Colonic mucosa (tissue), 4 donors: Measurements from ENCODE around the gene UCP2. TPM values are rescaled to one million over a fixed set of nuclear protein-coding genes. Genes with fewer than 3 reads are reported as not detected.

Experiments
- DNase-seq: peaks from one replicate; pipeline ENCODE4 v3.0.0-alpha.2; 2020
- H3K27ac ChIP-seq: fragments of 200-600 bp; one replicate; pipeline ENCODE4 v1.8.0; 2021
- H3K27me3 ChIP-seq: fragments of 200-600 bp; one replicate; pipeline ENCODE4 v1.8.0; 2021
- H3K36me3 ChIP-seq: fragments of 200-600 bp; one replicate; pipeline ENCODE4 v1.8.0; 2021
- H3K4me1 ChIP-seq: fragments of 200-600 bp; one replicate; pipeline ENCODE4 v1.8.0; 2021; ENCODE audit warnings: mild to moderate bottlenecking
- H3K4me3 ChIP-seq: fragments of 200-600 bp; one replicate; pipeline ENCODE4 v1.8.0; 2021
- H3K9ac ChIP-seq, 2 donors: one replicate each; pipeline ENCODE4 v1.7.0; 2013; ENCODE audit warnings: control low read depth in 2 of 2, low read depth in 2 of 2, low read length in 2 of 2
- H3K9me3 ChIP-seq: fragments of 200-600 bp; one replicate; pipeline ENCODE4 v1.8.0; 2021
- intact Hi-C: fragments of 100-400 bp; cut with DNase I; formaldehyde crosslinking; loops from one replicate; pipeline ENCODE4 v1.14.1; 2022
- total RNA-seq, 2 donors: library from RNA; stranded (reverse); fragmentation: NEBNext Ultra II Directional in 1 of 2; extraction: Animal tissue kit (Norgen Biotek cat#: 25700) in 1 of 2; gene quantifications; one replicate each; pipeline ENCODE4 v1.2.1, GENCODE V29; 2021
- TF ChIP-seq, protein P1 (sequence below): fragments of 200-600 bp; IDR thresholded peaks from one replicate; pipeline ENCODE4 v1.8.0; 2022; ENCODE audit warnings: antibody characterized with exemption, mild to moderate bottlenecking
- donor health status: healthy.
- donor health status: DM: no; HTN: no; CAD: no.
- donor health status: DM: no; HTN: no; CAD: no.

UCP2 gene
- total RNA-seq, 2 donors from 2014 or later, result 43.0 to 64.0 TPM

GRCh38 chr11:73983741-73984538 lies 1.3 kb upstream of the UCP2 start:
- H3K36me3 ChIP-seq, result no peaks in the 10 kb centered on the region
- peak overlapping the region; percentile 53 for H3K4me3 ChIP-seq
- peaks cover 7% of the 10 kb centered on the region for H3K4me1 ChIP-seq
- H3K27me3 ChIP-seq, result no peaks in the 10 kb centered on the region
- no peak for DNase-seq
- peak overlapping the region; percentile 82 for H3K27ac ChIP-seq
- TF ChIP-seq, protein P1, sequence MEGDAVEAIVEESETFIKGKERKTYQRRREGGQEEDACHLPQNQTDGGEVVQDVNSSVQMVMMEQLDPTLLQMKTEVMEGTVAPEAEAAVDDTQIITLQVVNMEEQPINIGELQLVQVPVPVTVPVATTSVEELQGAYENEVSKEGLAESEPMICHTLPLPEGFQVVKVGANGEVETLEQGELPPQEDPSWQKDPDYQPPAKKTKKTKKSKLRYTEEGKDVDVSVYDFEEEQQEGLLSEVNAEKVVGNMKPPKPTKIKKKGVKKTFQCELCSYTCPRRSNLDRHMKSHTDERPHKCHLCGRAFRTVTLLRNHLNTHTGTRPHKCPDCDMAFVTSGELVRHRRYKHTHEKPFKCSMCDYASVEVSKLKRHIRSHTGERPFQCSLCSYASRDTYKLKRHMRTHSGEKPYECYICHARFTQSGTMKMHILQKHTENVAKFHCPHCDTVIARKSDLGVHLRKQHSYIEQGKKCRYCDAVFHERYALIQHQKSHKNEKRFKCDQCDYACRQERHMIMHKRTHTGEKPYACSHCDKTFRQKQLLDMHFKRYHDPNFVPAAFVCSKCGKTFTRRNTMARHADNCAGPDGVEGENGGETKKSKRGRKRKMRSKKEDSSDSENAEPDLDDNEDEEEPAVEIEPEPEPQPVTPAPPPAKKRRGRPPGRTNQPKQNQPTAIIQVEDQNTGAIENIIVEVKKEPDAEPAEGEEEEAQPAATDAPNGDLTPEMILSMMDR, result no peak
- H3K9me3 ChIP-seq, result no peaks in the 10 kb centered on the region
- intact Hi-C loops, result no loop called here
- peak overlapping the region; percentile 65 to 74 for H3K9ac ChIP-seq

GRCh38 chr11:73982990-73983740 lies 522 bp upstream of the UCP2 start:
- peak overlapping the region; percentile 74 for H3K9ac ChIP-seq
- H3K9me3 ChIP-seq, result no peaks in the 10 kb centered on the region
- peak overlapping the region; percentile 53 for H3K4me3 ChIP-seq
- peak overlapping the region; percentile 82 for H3K27ac ChIP-seq
- no peaks in the 10 kb centered on the region for H3K36me3 ChIP-seq
- H3K4me1 ChIP-seq, result peaks cover 7% of the 10 kb centered on the region
- intact Hi-C loops, result no loop called here
- TF ChIP-seq, protein P1, result no peak
- DNase-seq, result peak; percentile 95
- no peaks in the 10 kb centered on the region for H3K27me3 ChIP-seq

DNA sequence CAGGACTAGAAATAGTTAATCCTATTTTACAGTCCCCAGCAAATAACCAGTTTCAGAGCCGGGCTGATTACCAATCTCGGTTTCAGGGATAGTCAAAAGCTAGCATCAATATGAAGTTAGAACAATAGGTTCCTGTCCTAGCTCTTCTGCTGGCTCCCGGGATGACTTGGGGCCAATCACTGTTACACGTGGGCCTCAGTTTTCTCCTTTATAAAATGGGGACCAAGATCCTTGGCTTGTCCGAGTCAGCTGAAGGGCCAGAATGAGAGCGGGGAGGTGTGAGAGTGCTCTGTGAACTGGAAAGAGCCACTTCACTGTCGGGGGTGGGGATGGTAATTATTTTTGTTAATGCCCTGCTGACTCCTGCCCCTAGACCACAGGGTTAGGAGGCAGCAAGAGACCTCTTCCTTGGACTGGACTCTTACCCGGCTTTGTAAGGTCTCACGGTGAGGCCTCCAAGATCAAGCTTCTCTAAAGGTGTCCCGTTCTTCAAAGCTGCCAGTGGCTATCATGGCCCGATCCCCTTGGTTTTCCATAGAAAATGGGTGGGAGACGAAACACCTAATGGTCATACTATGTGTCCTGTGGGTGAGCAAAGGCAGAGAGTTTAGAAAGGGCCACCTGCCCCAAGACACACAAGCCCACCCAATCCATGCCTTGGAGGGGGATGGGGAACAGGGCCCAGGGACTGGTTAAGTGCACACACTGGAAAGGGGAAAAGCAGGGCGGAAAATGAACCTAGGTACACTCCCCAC lies 1.4 kb downstream of the UCP2 start:
- Histone ChIP-seq H3K27ac (peak overlapping the region; percentile 69), H3K27me3 (no peaks in the 10 kb centered on the region), H3K4me1 (peaks cover 7% of the 10 kb centered on the region), H3K9ac (peak overlapping the region; percentile 58 to 74), H3K9me3 (no peaks in the 10 kb centered on the region), H3K36me3 (peaks cover 8% of the 10 kb centered on the region), H3K4me3 (peak overlapping the region; percentile 53)
- intact Hi-C loops, result no loop called here
- TF ChIP-seq, protein P1, result no peak
- DNase-seq, result no peak

- Histone ChIP-seq H3K4me1 (peaks cover 7% of the 10 kb centered on the region), H3K9ac (peak overlapping the region in 1 of 2 donors; percentile 74), H3K27ac (peak overlapping the region; percentile 69), H3K36me3 (peaks cover 17% of the 10 kb centered on the region), H3K4me3 (peak overlapping the region; percentile 53), H3K9me3 (no peaks in the 10 kb centered on the region), H3K27me3 (no peaks in the 10 kb centered on the region)
- DNase-seq, result peak; percentile 83
- intact Hi-C loops, result no loop called here
- TF ChIP-seq, protein P1, result no peak
Measured at GRCh38 chr11:73980001-73980961, 2.4 kb downstream of the UCP2 start.
